Measurements from ENCODE around the gene SKIC3.

Gene SKIC3

DNA sequence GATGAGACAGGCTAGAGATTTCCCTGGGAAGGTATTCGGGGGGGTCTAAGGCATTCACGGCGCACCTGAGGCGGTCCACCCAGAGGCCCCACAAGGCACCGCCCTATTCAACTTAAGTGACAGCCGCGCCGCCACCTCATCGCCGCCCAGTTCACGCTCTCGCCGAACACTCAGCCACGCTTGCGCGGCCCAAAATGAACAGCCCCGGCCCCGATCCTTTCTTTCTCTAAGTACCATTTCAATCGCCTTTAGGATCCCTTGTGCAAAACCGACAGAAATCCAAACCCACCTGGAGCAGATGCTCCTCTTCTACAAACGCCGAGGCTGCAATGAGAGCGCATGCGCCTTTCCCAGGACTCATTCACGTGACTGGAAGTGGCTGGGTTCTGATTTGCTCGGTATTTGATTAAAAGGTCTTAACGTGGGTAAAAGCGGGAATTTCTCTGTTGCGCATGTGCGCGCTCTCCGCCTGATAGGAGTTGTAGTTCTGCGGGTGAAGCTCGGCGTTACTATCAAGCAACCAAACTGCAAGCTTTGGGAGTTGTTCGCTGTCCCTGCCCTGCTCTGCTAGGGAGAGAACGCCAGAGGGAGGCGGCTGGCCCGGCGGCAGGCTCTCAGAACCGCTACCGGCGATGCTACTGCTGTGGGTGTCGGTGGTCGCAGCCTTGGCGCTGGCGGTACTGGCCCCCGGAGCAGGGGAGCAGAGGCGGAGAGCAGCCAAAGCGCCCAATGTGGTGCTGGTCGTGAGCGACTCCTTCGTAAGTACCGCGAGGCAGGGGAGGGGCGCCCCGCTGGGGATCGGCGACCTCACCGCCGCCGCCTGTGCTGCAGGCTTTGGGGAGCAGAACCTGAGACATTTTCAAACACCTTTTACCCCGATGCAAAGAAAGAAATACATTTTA is at the start of gene SKIC3, which contains the start of gene ARSK:
TSS of gene SKIC3 (minus strand) at position 331 of the 902 bp plus-strand sequence. CDS start 7,827 bp downstream, outside the sequence.
TSS of gene ARSK (plus strand) at position 455 of the 902 bp plus-strand sequence. CDS start at position 633, 178 bp downstream.
- peak; percentile 89 to 99 for DNase-seq (ENCODE audit: low read depth in 1 of 2, low spot score in 1 of 2)
- no peak for TF ChIP-seq JUND (IDR thresholded peaks at IDR 0.05; ENCODE audit: low read depth)
- in situ Hi-C loops (cut with HindIII; ENCODE audit: low pct_unique_long_range_greater_than_20kb, low sequenced_read_pairs): no loop called here

DNA sequence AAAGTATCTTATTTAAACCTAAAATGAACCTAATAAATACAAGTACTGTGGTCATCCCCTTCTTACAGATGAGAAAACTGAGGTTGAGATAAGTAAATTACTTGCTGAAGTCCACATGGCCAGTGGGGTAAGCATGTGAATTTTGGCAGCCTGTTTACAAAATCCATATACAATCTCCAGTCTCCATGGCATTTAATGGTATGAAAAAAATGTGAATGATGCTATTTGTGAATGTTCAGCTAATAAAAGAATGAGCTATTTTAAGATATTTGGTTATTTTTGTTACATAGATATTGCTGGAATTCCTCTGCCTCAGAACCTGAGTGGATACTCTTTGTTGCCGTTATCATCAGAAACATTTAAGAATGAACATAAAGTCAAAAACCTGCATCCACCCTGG is 45.8 kb upstream of the SKIC3 start:
- no peak for TF ChIP-seq JUND (IDR thresholded peaks at IDR 0.05; ENCODE audit: low read depth)
- DNase-seq (ENCODE audit: low read depth in 1 of 2, low spot score in 1 of 2): no peak
- in situ Hi-C loops (cut with HindIII; ENCODE audit: low pct_unique_long_range_greater_than_20kb, low sequenced_read_pairs): no loop called here

DNA sequence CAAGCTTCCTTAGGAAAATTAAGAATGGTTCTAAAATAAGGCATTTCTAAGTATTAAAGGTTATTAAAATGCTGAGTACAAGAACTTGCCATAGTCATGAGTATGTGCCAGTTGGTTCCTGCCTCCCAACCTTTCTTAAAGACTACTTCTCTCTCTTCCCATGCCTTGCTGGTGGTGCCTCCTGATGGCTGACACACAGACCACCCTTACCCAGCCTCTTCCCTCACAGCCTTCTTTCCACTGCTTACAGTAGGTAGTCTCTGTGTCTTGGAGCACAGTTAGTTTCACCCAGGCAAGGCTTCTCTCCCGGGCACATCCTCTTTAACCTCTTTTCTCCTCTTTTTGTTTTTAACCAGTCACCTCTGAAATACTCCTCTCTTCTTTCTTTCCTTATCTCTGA is 44.5 kb upstream of the SKIC3 start:
- DNase-seq (ENCODE audit: low read depth in 1 of 2, low spot score in 1 of 2): no peak
- no peak for TF ChIP-seq JUND (IDR thresholded peaks at IDR 0.05; ENCODE audit: low read depth)
- in situ Hi-C loops (cut with HindIII; ENCODE audit: low pct_unique_long_range_greater_than_20kb, low sequenced_read_pairs): no loop called here

DNA sequence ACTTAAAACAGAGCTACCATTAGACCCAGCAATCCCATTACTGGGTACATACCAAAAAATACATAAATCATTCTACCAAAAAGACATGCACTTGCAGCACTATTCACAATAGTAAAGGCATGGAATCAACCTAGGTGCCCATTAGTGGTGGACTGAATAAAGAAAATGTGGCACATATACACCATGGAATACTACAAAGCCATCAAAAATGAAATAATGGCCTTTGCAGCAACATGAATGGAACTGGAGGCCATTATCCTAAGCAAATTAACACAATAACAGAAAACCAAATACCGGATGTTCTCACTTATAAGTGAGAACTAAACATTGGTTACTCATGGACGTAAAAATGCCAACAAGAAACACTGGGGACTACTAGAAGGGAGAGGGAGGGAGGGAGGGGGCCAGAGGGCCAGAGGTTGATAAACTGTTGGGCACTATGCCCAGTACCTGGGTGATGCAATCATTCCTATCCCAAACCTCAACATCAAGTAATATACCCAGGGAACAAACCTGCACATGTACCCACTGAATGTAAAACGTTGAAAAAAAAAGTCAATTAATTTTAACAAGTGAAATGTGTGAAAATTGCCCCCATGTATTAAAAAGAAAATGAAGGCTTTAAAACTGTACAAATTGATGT is 40.6 kb upstream of the SKIC3 start:
- no peak for DNase-seq (ENCODE audit: low read depth in 1 of 2, low spot score in 1 of 2)
- in situ Hi-C loops (cut with HindIII; ENCODE audit: low pct_unique_long_range_greater_than_20kb, low sequenced_read_pairs): no loop called here

DNA sequence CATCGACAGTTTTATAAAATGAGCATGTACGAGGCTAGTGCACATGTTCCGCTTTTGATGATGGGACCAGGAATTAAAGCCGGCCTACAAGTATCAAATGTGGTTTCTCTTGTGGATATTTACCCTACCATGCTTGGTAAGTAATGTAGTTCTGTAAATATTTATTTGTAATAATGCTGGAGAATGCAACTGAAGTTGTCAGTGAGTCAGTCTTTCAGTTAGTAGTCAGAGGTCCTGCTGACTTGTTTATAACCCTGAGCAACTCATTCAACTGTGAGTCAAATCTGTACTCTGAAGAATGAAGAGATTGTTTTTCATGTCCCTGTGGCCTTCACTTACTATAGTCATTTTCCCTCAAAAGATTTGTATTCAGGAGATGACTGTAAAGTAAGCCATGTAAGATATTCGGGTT is 36.7 kb upstream of the SKIC3 start:
- in situ Hi-C loops (cut with HindIII; ENCODE audit: low pct_unique_long_range_greater_than_20kb, low sequenced_read_pairs): no loop called here
- DNase-seq (ENCODE audit: low read depth in 1 of 2, low spot score in 1 of 2): no peak
- no peak for TF ChIP-seq JUND (IDR thresholded peaks at IDR 0.05; ENCODE audit: low read depth)

More for the DNA sequence above, 40.6 kb upstream of the SKIC3 start:
- no peak for TF ChIP-seq JUND (IDR thresholded peaks at IDR 0.05; ENCODE audit: low read depth)

DNA sequence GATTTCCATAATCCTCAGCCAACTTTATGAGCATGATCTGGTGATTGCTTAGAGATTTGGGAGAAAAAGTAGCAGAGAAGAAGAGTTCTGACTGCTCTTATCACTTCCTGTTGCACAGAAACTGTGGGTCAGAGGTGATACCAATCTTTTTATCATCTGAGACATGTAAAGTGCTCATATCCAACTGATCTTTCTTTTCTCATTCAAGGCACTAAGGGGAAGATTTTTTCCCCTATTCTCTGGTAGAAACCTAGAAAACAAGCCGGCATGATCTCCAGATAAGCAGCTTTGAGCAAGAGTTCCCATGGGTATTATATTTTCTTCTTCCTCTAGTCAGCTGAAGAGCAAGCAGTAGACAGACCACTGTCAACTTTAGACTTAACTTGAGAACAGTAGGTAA is 36.1 kb upstream of the SKIC3 start:
- DNase-seq (ENCODE audit: low read depth in 1 of 2, low spot score in 1 of 2): no peak
- no peak for TF ChIP-seq JUND (IDR thresholded peaks at IDR 0.05; ENCODE audit: low read depth)
- in situ Hi-C loops (cut with HindIII; ENCODE audit: low pct_unique_long_range_greater_than_20kb, low sequenced_read_pairs): no loop called here

DNA sequence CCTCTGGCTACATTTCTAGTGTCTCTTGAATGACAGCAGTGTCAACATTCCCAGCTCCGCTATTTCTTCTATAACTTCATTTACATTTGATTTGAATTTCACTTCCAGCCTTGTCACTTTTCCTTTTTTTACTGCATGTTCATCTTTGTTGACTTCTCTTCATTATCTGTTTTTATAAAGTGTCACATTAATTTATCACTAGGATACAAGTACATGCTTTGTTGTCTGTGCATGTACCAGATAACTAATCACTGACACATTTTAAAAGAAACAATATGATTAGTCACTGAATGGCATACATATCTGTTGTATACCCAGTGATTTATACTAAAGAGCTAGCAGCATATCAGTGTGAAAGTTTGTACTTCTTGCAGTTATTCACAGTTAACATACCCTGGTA is 29.2 kb upstream of the SKIC3 start:
- DNase-seq (ENCODE audit: low read depth in 1 of 2, low spot score in 1 of 2): no peak
- no peak for TF ChIP-seq JUND (IDR thresholded peaks at IDR 0.05; ENCODE audit: low read depth)
- in situ Hi-C loops (cut with HindIII; ENCODE audit: low pct_unique_long_range_greater_than_20kb, low sequenced_read_pairs): no loop called here

DNA sequence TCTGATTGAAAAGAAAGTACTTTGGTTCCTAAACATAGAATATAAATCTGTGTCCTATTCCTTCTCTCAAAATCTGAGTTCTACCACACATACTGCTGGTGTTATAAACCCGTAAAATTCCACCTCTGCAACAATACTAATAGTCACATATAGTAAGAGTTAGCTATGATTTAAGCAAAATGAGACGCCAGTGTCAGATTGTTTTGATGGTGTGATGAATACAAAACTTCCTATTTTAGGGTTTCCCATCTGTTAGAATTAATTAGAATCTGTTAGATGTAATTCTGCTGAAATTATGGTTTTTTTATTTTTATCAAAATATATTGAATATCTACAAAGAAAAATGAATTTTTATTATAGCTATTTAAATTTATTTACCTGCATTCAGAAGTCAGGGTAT is 26.8 kb upstream of the SKIC3 start:
- TF ChIP-seq JUND (IDR thresholded peaks at IDR 0.05; ENCODE audit: low read depth): no peak
- DNase-seq (ENCODE audit: low read depth in 1 of 2, low spot score in 1 of 2): no peak
- in situ Hi-C loops (cut with HindIII; ENCODE audit: low pct_unique_long_range_greater_than_20kb, low sequenced_read_pairs): no loop called here

DNA sequence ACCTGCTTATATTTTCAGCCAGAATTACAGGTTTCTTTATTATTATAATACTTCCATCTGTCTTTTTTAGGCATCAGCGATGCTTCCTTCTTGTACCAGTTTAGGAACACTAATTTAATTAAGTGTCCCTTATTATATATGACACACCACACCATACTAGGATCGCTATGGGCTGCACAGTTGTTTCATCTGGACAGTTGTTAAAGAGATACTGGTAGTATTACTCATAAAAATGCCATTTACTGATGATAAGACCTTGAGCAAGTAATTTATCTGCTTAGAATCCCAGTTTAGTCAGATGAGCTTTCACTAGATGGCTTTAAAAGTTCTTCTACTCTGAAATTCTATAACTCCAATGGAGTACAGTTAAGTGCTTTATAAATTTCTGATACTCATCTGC is 17.2 kb upstream of the SKIC3 start:
- in situ Hi-C loops (cut with HindIII; ENCODE audit: low pct_unique_long_range_greater_than_20kb, low sequenced_read_pairs): no loop called here
- DNase-seq (ENCODE audit: low read depth in 1 of 2, low spot score in 1 of 2): no peak

DNA sequence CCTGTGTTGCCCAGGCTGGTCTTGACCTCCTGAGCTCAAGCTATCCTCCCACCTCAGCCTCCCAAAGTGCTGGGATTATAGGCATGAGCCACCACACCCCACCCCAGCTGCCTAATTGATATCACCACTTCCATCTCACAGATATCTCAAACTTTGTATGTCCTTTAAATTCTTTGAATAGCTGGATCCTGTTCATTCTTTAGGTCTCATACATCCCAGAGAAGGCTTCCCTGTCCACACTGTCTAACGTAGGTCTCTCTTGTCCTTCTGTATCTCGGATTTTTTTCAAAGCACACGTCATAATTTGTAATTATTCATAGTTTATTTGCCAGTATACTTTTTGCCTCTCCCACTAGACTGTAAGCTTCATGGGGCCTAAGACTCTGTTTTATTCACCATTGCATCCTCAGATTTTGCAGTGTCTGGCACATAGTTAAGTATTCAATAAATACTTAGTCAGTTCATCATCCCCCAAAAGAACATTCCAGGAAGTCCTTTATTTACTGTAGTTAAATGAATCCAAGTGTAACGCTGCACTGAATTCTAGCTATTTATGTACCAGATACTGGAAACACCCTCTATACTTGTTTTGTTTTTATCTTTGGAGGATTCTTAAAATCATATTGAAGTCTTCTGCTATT is 10.6 kb upstream of the SKIC3 start:
- in situ Hi-C loops (cut with HindIII; ENCODE audit: low pct_unique_long_range_greater_than_20kb, low sequenced_read_pairs): no loop called here
- TF ChIP-seq JUND (IDR thresholded peaks at IDR 0.05; ENCODE audit: low read depth): no peak
- no peak for DNase-seq (ENCODE audit: low read depth in 1 of 2, low spot score in 1 of 2)

More for the DNA sequence above, 17.2 kb upstream of the SKIC3 start:
- no peak for TF ChIP-seq JUND (IDR thresholded peaks at IDR 0.05; ENCODE audit: low read depth)

DNA sequence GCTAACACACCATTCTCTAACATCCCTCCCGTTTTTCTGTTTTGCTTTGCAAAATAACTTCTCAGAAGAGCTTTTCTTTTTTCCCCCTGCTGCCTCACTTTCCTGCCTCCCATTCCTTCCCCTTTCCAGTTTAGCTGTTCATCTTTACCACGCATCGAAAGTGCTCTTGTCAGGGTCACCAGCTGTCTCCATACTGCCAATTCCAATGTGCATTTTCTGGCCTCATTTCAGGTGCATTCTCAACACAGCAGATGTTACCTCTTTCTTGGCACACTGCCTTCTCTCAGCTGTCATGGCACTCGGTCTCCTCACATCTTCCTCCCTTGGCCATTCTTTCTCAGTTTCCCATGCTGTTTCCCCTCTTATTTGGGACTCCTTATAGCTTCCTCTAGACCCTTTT is 9.7 kb upstream of the SKIC3 start:
- no peak for TF ChIP-seq JUND (IDR thresholded peaks at IDR 0.05; ENCODE audit: low read depth)
- in situ Hi-C loops (cut with HindIII; ENCODE audit: low pct_unique_long_range_greater_than_20kb, low sequenced_read_pairs): no loop called here
- no peak for DNase-seq (ENCODE audit: low read depth in 1 of 2, low spot score in 1 of 2)

DNA sequence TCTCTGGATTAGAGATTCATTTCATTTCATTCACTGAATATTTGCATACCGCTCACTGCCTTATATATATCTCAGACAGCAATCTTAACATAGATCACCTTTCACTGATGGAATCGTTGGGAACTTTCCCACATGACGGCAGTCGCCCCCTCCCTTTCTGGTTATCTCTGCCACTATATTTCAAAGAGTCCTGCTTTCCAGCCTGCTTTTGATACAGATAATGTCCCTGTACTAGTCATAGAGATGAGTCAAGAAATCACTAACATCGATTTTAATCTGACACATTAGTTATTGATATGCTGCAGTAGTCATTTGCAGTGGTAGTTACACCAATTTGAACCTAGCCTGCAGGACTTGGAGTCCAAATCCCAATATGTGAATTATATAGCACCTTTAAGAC is 8.6 kb upstream of the SKIC3 start:
- in situ Hi-C loops (cut with HindIII; ENCODE audit: low pct_unique_long_range_greater_than_20kb, low sequenced_read_pairs): no loop called here
- DNase-seq (ENCODE audit: low read depth in 1 of 2, low spot score in 1 of 2): no peak
- TF ChIP-seq JUND (IDR thresholded peaks at IDR 0.05; ENCODE audit: low read depth): no peak

DNA sequence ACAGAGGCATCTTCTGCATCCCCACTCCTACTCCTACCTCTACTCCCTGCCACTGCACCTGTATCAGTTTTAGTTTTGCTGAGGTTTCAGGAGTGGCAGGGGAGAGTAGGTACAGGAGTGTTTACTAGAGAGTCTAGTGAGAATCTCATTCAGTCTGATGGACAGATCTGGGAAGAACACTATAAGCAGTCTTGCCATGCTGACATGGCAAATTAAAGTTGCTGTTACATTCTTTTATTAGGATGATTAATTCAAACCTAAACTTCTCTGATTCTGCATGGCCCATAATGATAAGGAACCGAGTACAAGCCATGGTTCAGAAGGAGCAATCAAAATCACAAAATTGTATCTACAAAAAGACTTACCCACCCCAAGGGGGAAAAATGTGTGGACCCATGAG is 7.5 kb upstream of the SKIC3 start:
- no peak for DNase-seq (ENCODE audit: low read depth in 1 of 2, low spot score in 1 of 2)
- no peak for TF ChIP-seq JUND (IDR thresholded peaks at IDR 0.05; ENCODE audit: low read depth)
- in situ Hi-C loops (cut with HindIII; ENCODE audit: low pct_unique_long_range_greater_than_20kb, low sequenced_read_pairs): no loop called here
